HG03108 (cell line): Measurements from ENCODE around the gene SARS2.
"Not testable (repeated sequence)": the region's sequence is repeated elsewhere in the genome, so short reads cannot be mapped to it uniquely, and the experiment has no call there.

Experiments
- ATAC-seq: cut with Tn5 transposase; IDR thresholded peaks from one replicate; pipeline ENCODE4 v1.9.1; 2021; ENCODE audit warnings: moderate library complexity; ENCODE audit not compliant: unreplicated experiment

Gene SARS2, protein sequence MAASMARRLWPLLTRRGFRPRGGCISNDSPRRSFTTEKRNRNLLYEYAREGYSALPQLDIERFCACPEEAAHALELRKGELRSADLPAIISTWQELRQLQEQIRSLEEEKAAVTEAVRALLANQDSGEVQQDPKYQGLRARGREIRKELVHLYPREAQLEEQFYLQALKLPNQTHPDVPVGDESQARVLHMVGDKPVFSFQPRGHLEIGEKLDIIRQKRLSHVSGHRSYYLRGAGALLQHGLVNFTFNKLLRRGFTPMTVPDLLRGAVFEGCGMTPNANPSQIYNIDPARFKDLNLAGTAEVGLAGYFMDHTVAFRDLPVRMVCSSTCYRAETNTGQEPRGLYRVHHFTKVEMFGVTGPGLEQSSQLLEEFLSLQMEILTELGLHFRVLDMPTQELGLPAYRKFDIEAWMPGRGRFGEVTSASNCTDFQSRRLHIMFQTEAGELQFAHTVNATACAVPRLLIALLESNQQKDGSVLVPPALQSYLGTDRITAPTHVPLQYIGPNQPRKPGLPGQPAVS

DNA sequence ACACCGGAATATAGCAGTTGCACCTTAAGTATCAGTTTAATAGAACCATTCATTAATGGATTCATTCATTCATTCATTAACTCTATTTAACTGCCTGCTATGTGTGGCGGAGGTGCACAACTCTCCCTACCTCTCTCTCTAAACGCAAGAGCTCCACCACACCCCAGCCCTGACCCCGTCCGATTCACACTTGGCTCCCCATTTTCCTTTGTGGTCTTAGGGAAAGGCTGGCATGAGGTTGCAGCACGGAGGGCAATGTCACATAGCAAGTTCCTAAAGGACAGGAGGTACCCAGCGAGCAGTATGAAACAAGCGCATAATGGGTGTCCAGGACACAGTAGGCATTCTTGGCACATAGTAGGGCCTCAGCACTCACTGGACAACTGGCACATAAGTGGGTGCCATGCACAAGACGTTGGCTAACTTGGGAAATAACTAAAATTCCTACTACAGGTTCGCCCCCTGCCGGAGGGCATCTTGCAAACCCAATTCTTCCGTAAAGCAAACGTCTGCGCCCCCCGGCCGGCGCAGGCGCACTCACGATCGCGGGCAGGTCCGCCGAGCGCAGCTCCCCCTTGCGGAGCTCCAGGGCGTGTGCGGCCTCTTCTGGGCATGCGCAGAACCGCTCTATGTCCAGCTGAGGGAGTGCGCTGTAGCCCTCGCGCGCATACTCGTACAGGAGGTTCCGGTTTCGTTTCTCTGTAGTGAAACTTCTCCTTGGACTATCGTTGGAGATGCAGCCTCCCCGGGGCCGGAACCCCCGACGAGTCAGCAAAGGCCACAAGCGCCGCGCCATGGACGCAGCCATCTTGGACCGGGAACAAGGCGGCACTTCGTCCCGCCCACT, at the start of gene SARS2:
Gene SARS2 (minus strand): TSS at position 835 of the 847 bp plus-strand sequence. CDS start 27 bp downstream, at position 808.
- ATAC-seq, result peak; percentile 49

DNA sequence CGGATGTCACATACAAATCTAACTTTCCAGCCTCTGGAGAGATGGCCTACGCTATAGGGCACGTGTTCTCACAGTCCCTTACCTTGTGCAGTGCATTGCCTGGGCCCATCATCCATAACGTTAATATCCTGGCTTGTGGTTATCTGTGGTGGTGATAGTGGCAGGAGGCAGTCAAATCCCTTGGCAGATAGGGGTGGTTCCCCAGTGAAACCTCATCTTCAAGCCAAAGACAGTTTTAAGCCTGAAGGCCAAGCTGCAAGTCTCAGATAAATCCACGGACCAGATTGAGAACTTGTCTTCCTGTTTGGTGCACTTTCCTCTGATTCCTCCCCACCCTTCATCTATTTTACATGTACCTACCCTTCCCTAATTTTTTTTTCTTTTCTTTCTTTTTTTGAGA, 49.2 kb upstream of the SARS2 start:
- no peak for ATAC-seq

DNA sequence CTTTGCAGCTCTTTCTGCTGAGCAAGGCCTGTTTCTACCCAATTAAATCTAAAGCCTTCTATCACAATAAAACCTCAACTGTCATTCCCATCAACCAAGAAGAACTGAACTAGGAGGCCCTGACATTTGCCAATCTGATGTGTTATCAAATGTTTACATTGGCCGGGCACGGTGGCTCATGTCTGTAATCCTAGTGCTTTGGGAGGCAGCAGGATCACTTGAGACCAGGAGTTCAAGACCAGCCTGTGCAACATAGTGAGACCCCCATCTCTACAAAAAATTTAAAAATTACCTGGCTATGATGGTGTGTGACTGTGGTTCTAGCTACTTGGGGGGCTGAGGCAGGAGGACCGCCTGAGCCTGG, 47.7 kb upstream of the SARS2 start:
- no peak for ATAC-seq

DNA sequence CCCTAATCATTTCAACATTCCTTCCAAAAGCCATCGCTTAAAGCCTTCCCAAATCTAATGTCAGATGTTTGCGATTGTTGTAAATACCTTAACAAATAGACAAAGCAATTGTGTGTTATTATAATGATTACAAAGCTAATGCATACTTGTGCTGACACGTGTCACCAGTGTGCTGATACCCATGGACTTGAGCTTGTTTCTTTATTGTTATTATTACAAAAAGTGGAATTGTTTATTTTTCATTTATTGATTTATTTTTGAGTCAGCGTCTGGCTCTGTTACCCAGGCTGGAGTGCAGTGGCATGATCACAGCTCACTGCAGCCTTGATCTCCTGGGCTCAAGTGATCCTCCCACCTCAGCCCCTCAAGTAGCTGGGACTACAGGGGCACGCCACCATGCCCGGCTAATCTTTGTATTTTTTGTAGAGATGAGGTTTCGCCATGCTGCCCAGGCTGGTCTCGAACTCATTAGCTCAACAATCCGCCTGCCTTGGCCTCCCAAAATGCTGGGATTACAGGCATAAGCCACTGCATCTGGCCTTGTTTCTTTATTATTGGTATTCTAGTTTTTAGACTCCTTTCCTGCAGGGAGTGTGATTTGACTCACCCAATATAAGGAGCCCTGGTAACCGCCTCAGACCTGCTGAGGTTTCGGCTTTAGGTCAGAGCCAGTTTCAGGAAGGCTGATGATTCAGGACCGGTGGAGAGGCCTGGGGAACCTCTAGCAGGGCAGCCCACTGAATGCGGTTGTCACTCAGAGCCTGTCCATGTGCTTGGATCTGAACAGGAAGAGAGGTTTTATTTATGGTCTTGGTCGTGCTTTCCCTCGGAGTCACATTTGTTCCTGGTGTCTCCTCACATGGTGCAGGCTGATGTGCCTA, 47.1 kb upstream of the SARS2 start:
- ATAC-seq, result peak; percentile 78

DNA sequence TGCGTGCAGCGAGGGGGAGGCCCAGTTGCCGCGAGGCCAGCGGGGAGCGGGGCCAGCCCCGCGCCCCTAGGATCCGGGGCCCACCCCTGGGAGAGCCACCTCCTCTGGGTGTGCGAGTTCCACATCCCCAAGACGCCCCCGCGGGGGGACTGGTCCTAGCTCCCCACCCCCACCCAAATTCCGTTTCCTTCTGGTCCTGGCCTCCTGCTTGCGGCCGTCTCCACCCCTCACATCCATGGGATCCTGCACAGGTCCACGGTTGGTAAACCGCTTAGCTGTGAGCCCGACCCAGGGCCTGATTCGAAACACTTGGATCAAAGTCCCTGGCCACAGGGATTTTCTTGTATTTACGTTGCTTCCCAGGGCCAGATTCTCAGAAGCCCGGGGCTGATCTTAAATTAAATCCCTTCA, 45.3 kb upstream of the SARS2 start:
- ATAC-seq, result no peak

DNA sequence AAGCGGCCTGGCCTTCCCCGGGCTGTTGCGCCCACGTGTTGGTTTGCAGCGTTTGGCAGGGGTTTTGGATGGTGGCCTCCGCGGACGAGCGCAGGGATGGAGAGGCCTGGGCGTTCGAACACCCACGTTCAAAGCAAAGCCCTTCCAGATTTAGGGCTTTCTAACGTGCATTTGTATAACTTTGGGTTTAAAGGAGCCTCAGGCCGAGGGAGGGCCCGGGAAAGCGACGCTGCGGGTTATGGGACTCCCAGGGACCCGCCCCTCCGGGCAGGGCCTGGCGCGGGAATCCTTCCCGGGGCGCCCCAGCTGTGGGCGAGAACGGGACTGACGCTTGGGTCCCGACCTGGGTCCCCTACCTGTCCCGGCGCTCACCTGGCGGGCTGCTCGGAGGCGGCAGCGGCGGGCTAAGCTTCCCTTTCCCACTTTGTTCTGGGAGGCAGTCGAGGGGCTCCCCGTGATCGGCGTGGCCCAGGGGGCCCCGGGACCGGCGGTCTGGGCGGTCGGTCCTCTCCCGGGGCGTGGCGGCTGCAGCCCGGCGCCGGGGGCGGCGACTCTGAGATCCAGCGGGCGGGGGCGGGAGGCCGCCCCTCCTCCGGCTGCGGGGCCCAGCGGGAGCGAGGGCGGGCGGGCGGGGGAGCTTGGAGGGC, 44.8 kb upstream of the SARS2 start, which contains the start of gene FBXO17:
Gene FBXO17 (minus strand): TSS at position 529 of the 647 bp plus-strand sequence. CDS start 25,423 bp downstream, outside the sequence.
- ATAC-seq, result no peak

DNA sequence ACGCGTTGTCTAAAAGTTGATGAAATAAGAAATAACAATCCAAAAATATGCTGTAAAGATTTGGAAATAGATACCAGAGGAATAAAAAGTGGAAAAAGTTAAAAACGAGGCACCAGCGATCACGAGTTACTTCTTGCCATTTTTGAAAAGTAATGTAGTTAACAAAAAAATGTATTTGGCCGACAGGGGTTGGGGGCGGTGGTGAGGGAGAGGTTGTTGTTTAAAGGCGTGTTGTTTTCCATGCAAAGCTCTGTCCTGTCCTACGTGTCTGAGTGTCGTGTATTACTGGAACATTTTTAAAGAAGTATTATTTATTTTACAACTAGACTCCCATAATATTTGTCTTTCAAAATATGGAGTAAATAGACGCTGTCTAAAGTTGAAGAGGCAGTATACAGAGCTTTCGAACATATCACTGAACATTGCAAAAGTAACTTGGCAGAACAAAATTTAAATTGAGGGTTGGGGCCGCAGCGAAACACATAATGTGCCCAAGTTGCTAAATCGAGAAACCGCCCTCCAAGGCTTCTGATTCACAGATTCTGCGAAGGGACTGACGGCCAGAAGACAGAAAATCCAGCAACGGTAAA, 44.2 kb upstream of the SARS2 start:
- no peak for ATAC-seq

DNA sequence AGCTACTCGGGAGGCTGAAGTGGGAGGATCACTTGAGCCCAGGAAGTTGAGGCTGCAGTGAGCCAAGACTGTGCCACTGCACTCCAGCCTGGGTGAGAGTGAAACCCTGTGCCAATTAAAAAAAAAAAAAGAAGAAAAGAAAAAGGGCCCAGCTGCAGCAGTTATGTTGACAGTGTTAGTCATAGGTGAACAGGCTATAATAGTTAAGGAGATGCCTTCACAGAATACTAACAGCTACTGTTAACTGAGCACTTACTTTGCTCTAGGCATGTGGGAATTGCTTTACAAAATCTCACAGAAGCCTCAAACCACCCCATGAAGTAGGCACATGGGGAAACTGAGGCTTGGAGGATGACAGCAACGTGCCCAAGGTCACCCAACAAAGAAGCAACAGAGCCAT, 41.1 kb upstream of the SARS2 start:
- ATAC-seq, result no peak

DNA sequence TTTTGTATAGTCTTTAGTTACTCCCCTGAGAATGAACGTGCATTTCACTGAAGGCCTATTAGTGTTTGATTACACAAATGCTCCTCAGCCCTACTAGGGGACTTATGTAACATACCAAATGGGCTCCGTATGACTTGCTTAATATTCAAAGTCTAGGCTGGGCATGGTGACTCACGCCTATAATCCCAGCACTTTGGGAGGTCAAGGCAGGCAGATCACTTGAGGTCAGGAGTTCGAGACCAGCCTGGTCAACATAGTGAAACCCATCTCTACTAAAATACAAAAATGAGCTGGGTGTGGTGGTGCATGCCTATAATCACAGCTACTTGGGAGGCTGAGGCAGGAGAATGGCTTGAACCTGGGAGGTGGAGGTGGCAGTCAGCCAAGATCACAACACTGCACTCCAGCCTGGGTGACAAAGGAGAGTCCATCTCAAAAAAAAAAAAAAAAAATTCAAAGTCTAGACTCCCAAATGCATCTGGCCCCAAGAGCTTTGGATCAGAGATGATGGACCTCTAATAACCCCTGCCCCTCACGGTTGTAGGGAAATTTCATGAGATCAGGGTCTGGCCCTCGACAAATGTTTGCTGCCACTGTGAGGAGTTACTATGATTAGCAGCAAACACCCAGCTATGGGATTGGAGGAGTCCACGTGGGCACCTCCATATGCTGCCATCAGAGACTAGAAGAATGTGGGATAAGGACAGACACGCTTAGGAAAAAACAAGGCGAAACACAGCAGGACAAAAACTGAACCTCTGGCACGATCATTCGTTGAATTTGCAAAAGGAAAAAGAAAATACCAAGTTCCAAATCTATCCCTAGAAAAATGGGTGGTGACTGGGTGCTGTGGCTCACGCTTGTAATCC, 40.3 kb upstream of the SARS2 start:
- no peak for ATAC-seq

DNA sequence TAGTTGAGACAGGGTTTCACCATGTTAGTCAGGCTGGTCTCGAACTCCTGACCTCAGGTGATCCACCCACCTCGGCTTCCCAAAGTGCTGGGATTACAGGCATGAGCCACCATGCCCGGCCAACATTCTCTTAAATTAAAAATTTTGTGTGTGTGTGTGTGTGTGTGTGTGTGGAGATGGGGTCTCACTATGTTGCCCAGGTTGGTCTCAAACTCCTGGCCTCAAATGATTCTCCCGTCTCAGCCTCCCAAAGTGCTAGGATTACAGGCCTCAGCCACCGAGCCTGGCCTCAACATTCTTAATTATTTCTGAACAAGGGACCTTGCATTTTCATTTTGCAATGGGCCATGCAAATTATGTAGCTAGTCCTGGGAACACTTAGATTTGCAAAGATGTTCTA, 35.6 kb upstream of the SARS2 start:
- ATAC-seq, result not testable (repeated sequence)

DNA sequence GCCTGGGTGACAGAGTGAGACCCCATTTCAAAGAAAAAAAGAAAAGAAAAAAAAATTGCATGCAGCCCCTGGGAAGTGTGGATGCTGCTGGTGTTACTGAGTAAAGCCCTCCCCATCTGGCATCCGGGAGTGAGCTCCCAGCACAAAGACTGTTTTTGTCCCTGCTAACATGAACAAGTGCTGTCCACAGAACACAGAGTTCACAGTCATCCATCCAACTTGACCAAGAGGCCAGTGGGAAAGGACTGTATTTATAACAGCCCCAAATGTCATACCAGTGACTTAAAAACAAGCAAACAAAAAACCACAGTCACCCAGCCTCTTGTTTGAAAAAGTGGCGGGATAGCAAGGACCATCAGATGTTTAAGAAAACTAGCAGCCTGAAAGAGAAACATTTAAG, 34.2 kb upstream of the SARS2 start:
- ATAC-seq, result no peak

DNA sequence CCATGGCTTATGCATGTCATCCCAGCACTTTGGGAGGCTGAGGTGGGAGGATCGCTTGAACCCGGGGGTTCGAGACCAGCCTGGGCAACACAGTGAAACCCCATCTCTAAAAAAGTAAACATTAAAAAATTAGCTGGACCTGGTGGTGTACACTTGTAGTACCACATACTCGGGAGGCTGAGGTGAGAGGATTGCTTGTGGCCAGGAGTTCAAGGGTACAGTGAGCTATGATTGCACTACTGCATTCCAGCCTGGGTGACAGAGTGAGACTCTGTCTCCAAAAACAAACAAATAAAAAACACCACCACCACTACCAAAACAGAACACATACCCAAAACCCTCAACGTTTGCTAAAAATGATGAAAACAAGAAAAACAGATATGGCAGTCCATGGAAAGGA, 29.1 kb upstream of the SARS2 start:
- no peak for ATAC-seq

DNA sequence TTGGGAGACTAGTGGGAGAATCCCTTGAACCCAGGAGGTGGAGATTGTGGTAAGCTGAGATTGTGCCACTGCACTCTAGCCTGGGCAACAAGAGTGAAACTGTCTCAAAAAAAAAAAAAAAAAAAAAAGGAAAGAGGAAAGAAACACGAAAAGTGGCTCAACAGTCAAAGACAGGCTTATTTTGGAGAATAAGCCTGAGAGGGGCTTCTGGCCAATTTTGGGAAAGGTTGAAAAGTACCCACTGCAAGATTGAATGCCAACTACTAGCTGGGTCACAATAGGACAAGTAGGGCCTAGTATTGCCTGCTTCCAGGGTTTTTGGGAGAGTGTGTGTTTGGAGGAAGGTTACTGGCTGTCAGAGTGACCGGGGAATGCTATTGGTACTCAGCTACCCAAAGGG, 27.7 kb upstream of the SARS2 start:
- ATAC-seq, result no peak

DNA sequence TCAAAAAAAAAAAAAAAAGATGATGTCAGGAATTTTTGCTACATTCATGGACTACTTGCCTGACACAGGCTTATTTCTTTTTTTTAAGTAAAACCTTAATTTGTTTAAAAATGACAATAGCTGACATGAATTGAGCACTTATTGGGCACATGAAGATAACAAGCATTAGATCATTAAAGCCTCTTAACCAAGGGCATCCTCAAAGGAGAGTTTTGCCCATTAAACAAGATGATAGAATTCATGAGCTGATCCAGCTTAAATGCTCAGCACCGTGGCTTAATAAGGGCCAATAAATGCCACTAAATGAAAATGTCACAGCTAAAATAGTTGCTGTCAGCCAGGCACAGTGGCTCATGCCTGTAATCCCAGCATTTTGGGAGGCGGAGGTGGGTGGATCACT, 25.7 kb upstream of the SARS2 start:
- ATAC-seq, result no peak

DNA sequence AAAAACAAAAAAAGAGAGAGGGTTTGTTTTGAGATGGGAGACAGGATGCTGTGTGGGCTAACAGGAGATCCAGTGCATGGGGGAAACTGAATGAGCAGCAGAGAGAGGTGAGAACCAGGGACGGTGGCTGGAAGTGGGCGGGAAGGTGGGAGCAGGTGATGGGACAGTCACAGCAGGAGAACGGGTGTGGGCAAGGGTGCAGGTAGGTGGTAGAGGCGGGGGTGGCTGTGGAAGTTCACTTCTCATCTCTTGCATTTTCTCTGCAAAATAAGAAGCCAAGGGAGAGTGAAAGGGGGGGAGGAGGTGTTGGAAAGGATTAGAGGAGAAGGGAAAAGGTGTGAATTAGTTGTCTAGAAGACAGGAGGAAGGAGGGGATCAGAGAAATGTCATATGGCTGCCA, 23.1 kb upstream of the SARS2 start:
- no peak for ATAC-seq

DNA sequence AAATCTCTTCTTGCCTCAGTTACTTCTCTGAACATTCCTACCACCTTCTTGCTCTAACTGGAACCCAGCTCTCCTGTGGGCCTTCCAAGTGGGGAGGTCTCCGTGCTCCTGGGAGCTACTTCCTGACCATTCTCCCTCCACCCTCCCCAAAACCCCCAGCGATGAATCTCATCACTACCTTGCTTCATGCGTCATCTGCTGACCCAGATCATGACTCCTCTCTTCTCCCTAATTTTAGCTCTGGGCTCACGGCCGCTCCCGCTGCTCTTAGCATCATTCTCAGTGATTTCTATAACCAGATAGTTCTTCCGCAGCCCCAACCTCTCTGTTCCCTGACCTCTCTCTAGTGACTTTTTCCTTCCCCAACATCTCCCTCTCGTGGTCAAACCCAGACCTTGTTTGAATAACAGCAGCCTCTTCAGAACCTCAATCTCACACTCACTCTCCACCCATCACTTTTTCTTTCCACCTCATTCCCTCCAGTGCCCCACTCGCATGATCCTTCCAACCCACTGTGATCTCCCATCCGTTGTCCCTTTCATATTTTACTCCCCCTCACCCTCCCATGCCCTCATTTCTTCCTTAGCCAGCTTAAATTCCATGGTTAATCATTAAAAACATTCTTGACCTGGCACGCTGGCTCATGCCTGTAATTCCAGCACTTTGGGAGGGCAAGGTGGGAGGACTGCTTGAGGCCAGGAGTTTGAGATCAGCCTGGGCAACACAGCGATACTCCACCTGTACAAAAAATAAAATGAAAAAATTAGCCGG, 22.0 kb upstream of the SARS2 start:
- no peak for ATAC-seq

DNA sequence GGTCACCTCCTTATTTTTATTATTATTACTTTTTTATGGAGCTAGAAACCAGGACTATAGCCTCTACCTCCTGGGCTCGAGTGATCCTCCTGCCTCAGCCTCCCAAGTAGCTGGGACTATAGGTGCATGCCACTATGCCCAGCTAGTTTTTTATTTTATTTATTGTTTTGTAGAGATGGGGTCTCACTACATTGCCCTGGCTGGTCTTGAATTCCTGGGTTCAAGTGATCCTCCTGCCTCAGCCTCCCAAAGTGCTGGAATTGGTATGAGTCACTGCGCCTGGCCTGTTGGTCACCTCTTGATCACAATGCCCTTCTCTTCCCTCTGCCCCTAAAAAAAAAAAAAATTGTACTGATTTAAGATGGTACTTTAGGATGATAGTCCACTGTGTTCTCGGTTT, 20.6 kb upstream of the SARS2 start:
- no peak for ATAC-seq
